Left renal cortex interstitium (tissue), 4 donors: Measurements from ENCODE around the gene ZNF668. TPM values are rescaled to one million over a fixed set of nuclear protein-coding genes. Genes with fewer than 3 reads are reported as not detected.
"Not testable (repeated sequence)": the region's sequence is repeated elsewhere in the genome, so short reads cannot be mapped to it uniquely, and the experiment has no call there.

Experiments
- DNase-seq, 4 donors: peaks; one replicate each; pipeline ENCODE4 v3.0.0-alpha.2; 2013; ENCODE audit warnings: low read depth in 4 of 4, low spot score in 2 of 4, missing footprints in 1 of 4
- polyA plus RNA-seq, 4 donors: library from polyadenylated mRNA; unstranded; fragments of 120-200 nt; gene quantifications; one replicate each; pipeline ENCODE4 v1.2.1, GENCODE V29; 2013; ENCODE audit not compliant: insufficient read length in 4 of 4

The ZNF668 gene
- polyA plus RNA-seq, 4 donors, result 4.1 to 7.2 (median 6.5) TPM

DNA sequence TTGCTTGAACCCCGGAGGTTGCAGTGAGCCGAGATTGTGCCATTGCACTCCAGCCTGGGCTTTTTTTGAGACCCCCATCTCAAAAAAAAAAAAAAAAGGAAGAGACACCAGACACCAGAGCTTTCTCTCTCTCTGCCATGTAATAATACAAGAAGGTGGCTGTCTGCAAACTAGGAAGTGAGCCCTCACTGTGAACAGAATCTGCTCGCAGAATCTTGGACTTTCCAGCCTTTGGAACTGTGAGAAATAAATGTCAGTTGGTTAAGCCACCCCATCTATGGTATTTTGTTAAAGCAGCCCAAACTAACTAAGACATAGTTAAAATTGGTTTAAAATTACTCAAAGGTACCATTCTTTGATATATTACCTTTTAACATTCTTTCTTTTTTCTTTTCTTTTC lies 53.5 kb downstream of the ZNF668 start:
- DNase-seq, result no peak

DNA sequence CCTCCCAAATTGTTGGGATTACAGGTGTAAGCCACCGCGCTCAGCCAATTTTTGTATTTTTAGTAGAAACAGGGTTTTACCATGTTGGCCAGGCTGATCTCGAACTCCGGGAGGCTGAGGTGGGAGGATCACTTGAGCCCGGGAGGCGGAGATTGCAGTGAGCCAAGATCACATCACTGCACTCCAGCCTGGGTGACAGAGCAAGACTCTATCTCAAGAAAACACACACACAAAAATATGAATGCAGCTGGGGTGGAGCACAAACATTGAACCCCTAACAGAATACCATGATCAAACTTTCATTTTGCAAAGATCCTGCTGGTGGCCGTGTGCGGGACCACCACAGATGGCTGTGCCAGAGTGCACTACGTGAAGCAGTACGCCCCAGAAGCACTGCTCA lies 56.3 kb downstream of the ZNF668 start:
- not testable (repeated sequence) for DNase-seq

DNA sequence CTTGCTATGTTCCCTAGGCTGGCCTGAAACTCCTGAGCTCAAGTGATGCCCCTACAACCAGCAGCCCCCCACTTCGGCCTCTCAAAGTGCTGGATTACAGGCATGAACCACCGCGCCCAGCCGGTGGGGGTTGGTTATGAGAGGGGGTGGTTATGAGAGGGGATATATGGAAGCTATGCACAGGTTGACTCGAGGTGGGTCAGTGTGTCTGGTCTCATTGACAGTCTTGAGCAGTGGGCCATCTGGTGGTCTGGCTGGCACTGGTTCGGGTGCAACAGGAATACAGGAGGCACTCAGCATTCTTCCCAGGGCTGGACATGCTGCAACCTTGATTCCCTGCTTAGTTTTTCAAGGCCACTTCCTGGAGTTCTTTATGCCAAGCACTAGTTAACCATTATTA lies 58.0 kb downstream of the ZNF668 start:
- DNase-seq, result no peak

DNA sequence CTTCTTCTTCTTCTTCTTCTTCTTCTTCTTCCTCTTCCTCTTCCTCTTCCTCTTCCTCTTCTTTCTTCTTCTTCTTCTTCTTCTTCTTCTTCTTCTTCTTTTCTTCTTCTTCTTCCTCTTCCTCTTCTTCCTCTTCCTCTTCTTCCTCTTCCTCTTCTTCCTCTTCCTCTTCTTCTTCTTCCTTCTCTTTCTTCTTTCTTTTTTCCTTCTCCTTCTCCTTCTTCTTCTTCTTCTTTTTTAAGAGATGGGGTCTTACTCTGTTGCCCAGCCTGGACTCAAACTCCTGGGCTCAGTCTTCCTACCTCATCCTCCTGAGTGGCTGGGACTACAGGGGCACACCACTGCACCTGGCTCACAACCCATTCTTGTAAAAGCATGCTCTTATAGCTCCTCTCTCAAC lies 60.7 kb downstream of the ZNF668 start:
- DNase-seq, result not testable (repeated sequence)

DNA sequence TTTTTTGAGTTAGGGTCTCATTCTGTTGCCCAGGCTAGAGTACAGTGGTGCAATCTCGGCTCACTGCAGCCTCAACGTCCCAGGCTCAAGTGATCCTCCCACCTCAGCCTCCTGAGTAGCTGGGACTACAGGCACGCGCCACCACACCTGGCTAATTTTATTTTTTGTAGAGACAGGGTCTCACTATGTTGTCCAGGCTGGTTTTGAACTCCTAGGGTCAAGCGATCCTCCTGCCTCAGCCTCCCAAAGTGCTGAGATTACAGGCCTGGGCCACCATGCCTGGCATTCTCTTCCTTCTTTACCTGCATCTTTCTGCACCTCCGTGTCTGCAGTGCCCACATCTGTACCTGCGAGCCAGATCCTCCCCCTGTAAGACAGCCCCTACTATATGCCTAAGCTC lies 62.2 kb downstream of the ZNF668 start:
- DNase-seq, result not testable (repeated sequence)

Other genes with a start within 250 kb of the ZNF668 start
- gene BCL7C, start 180.2 kb downstream of the ZNF668 start, polyA plus RNA-seq, result 10 to 100 TPM; 38.4 to 57.2 (median 44.5) TPM
- 1 to 10 TPM; 6.2 to 9.8 (median 7.7) TPM for gene CTF1, start 177.6 kb downstream of the ZNF668 start, polyA plus RNA-seq
- gene FBXL19, start 150.7 kb downstream of the ZNF668 start, polyA plus RNA-seq, result 10 to 100 TPM; 16.3 to 38.8 (median 27.4) TPM
- gene ORAI3, start 125.2 kb downstream of the ZNF668 start, polyA plus RNA-seq, result 10 to 100 TPM; 18.7 to 22.5 (median 20.3) TPM
- 10 to 100 TPM; 15.3 to 23.3 (median 18.6) TPM for gene SETD1A, start 116.5 kb downstream of the ZNF668 start, polyA plus RNA-seq
- gene HSD3B7, start 89.0 kb downstream of the ZNF668 start, polyA plus RNA-seq, result 10 to 100 TPM in 2 of 4 donors, 1 to 10 TPM in 2; 7.2 to 12.0 (median 9.4) TPM
- gene STX1B, start 63.6 kb downstream of the ZNF668 start, polyA plus RNA-seq, result 1 to 10 TPM in 3 of 4 donors, under 1 TPM in 1; 0.73 to 3.0 (median 1.8) TPM
- 10 to 100 TPM; 35.6 to 44.6 (median 41.2) TPM for gene STX4, start 40.7 kb downstream of the ZNF668 start, polyA plus RNA-seq
- 10 to 100 TPM; 11.0 to 19.1 (median 12.5) TPM for gene ZNF646, start 182 bp upstream of the ZNF668 start, polyA plus RNA-seq
- gene PRSS53, start 14.7 kb upstream of the ZNF668 start, polyA plus RNA-seq, result 1 to 10 TPM in 3 of 4 donors, under 1 TPM in 1; 0.48 to 2.1 (median 1.3) TPM
- gene VKORC1, start 20.6 kb upstream of the ZNF668 start, polyA plus RNA-seq, result 10 to 100 TPM; 68.3 to 92.8 (median 73.0) TPM
- 10 to 100 TPM; 34.5 to 48.8 (median 41.0) TPM for gene BCKDK, start 34.1 kb upstream of the ZNF668 start, polyA plus RNA-seq
- 10 to 100 TPM; 56.6 to 86.1 (median 70.4) TPM for gene KAT8, start 43.4 kb upstream of the ZNF668 start, polyA plus RNA-seq
- gene PRSS8, start 61.5 kb upstream of the ZNF668 start, polyA plus RNA-seq, result 10 to 100 TPM; 53.9 to 77.2 (median 67.5) TPM
- gene PRSS36, start 75.8 kb upstream of the ZNF668 start, polyA plus RNA-seq, result 1 to 10 TPM in 3 of 4 donors, under 1 TPM in 1; 0.92 to 1.7 (median 1.3) TPM
- 100 to 1,000 TPM; 571 to 934 (median 698) TPM for gene FUS, start 105.9 kb upstream of the ZNF668 start, polyA plus RNA-seq
- gene PYCARD, start 128.5 kb upstream of the ZNF668 start, polyA plus RNA-seq, result 10 to 100 TPM in 2 of 4 donors, 1 to 10 TPM in 2; 7.5 to 17.9 (median 10.9) TPM
- gene TRIM72, start 139.9 kb upstream of the ZNF668 start, polyA plus RNA-seq, result under 1 TPM; 0.05 to 0.17 (median 0.09) TPM
- gene PYDC1, start 142.9 kb upstream of the ZNF668 start, polyA plus RNA-seq, result not detected
- gene ITGAM, start 185.7 kb upstream of the ZNF668 start, polyA plus RNA-seq, result 1 to 10 TPM; 1.5 to 3.2 (median 2.6) TPM